ENCODE results near the gene FLACC1.
"Not testable (repeated sequence)": the region's sequence is repeated elsewhere in the genome, so short reads cannot be mapped to it uniquely, and the experiment has no call there.

The FLACC1 gene

DNA sequence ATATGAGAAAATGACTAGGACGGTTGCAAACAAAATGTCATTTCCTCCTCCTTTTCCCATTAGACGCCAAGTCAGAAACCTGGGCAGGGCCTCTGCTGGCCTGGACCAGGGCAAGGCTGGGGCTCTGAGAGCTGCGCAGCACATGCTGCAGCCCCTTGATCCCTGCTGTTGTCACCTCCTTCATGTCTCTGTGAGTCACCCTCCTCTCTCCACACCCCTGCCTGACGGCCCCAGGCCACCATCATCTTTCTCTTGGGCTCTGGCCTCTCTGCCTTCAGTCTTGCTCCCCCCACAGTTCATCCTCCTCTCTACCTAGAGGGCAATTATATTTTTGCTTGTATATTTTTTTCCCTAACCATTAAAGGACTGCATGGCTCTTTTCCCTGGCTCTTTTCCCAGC lies 10.0 kb downstream of the FLACC1 start:
- DNase-seq = no peak

GRCh38 chr2:201345625-201346213 lies 11.4 kb downstream of the FLACC1 start:
- DNase-seq = no peak

- DNase-seq = no peak
Observed at GRCh38 chr2:201344663-201345366, 12.3 kb downstream of the FLACC1 start.

DNA sequence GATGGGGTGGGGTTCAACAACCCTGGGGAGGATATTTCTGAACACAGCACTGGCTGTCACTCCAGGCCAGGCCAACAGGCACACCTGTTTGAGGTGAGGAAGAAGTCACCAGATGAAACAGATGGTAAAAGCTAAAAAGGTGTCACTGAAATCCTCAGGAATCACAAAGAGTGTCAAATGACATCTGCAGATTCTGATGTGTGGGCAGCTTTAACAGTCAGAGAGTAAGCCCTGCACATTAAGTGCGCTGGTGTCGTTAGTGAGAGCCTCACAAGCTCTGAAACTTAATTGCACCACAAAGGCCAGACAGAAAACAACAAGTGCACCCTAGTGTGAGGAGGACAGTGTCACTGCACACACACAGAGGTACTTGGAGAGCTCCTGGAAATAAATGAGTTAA lies 13.6 kb downstream of the FLACC1 start:
- peak; percentile 89 for DNase-seq

GRCh38 chr2:201342923-201343322 lies 14.2 kb downstream of the FLACC1 start:
- no peak for DNase-seq

- DNase-seq = no peak
Observed at GRCh38 chr2:201329409-201329808, 27.7 kb downstream of the FLACC1 start.

DNA sequence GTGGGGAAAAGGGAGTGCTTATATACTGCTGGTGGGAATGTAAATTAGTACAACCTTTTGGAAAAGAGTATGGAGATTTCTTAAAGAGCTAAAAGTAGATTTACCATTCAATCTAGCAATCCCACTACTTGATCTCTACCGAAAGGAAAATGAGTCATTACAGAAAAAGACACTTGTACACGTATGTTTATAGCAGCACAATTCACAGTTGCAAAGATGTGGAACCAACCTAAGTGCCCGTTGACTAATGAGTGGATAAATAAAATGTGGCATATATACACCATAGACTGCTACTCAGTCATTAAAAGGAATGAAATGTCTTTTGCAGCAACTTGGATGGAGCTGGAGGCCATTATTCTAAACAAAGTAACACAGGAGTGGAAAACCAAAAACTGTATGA lies 29.5 kb downstream of the FLACC1 start:
- no peak for DNase-seq

DNA sequence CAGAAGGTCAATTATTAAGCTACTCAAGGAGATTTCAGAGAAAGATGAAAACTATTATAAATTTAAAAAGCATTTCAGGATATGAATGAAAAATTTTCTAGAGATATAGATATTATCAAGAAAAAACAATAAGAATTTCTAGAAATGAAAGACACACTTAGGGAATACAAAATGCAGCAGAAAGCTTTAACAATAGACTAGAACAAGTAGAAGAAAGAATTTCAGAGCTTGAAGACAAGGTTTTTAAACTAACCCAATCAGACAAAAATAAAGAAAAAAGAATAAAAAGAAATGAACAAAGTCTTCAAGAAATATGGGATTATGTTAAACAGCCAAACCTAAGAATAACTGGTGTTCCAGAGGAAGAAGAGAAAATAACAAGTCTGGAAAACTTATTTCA lies 34.4 kb downstream of the FLACC1 start:
- DNase-seq = no peak

GRCh38 chr2:201320701-201321100 lies 36.4 kb downstream of the FLACC1 start:
- peak; percentile 36 for DNase-seq

GRCh38 chr2:201320257-201320656 lies 36.9 kb downstream of the FLACC1 start:
- DNase-seq = no peak

- no peak for DNase-seq
Observed at GRCh38 chr2:201319511-201319910, 37.6 kb downstream of the FLACC1 start.

DNA sequence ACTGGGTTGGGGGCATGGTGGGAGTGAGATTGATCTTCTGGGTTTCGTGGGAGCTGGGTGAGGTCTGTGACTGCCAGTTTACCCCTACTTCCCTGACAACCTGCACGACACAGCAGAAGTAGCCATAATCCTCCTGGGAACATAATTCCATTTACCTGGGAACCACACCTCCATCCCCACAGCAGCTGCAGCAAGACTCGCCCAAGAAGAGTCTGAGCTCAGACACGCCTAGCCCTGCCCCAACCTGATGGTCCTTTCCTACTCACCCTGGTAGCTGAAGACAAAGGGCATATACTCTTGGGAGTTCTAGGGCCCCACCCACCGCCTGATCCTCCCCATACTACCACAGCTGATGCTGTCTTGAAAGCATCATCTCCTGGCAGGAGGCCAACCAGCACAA lies 43.8 kb downstream of the FLACC1 start:
- peak; percentile 92 for DNase-seq

DNA sequence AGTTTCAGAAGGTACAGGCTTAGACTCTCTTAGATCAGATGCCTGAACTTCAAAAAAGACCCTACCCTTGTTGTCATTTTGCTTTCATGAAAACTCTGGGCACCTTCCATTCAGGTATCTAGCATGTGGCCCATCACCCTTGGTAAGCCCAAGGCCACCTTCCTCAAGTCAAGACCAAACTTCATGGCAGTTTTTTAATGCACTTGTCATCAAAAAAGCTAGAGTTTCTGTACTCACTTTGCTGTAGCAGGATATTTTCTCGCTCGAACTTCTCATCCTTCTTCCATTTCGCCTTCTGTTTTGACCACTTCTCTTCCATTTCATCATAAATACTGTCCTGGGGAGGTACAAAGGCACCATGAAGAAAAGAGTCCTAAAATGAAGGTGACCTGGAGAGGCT lies 48.2 kb downstream of the FLACC1 start:
- DNase-seq = no peak

DNA sequence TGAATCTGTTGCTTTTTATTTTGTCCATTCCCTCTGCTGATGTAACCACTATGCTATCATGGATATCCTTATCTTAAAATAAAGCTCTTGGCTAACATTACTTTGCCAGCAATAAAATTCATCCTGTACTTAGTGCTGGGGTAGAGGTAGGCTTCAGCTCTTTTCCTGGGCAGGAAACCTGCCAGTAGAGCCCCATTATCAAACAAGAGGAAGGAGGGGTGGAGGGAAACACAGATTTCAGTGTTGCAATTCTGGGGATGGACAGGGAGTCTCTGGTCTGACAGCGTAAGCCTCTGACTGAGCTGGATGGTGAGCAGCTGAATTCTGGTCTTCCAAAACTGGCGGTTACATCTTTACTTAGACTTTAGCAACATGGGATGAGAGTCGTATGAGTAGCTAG lies 49.3 kb downstream of the FLACC1 start:
- DNase-seq = no peak

DNA sequence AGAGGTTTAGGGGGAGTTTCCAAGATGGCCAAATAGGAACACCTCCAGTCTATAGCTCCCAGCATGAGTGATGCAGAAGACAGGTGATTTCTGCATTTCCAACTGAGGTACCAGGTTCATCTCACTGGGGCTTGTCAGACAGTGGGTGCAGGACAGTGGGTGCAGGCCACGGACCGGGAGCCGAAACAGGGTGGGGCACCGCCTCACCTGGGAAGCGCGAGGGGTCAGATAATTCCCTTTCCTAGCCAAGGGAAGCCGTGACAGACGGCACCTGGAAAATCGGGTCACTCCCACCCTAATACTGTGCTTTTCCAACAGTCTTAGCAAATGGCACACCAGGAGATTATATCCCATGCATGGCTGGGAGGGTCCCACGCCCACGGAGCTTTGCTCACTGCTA lies 57.2 kb downstream of the FLACC1 start:
- DNase-seq = not testable (repeated sequence)

- DNase-seq = no peak
Observed at GRCh38 chr2:201298462-201299052, 58.6 kb downstream of the FLACC1 start.

DNA sequence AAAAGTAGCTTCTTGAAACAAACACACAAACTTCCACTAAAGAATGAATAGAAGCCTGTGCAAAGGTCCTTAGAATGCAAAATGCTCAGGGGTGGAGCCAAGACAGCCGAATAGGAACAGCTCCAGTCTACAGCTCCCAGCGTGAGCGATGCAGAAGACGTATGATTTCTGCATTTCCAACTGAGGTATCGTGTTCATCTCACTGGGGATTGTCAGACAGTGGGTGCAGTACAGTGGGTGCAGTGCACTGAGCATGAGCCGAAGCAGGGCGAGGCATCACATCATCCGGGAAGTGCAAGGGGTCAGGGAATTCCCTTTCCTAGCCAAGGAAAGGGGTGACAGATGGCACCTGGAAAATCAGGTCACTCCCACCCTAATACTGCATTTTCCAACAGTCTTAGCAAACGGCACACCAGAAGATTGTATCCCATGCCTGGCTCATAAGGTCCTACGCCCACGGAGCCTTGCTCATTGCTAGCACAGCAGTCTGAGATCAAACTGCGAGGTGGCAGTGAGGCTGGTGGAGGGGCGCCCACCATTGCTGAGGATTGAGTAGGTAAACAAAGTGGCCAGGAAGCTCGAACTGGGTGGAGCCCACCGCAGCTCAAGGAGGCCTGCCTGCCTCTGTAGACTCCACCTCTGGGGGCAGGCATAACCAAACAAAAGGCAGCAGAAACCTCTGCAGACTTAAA lies 66.5 kb downstream of the FLACC1 start:
- not testable (repeated sequence) for DNase-seq

DNA sequence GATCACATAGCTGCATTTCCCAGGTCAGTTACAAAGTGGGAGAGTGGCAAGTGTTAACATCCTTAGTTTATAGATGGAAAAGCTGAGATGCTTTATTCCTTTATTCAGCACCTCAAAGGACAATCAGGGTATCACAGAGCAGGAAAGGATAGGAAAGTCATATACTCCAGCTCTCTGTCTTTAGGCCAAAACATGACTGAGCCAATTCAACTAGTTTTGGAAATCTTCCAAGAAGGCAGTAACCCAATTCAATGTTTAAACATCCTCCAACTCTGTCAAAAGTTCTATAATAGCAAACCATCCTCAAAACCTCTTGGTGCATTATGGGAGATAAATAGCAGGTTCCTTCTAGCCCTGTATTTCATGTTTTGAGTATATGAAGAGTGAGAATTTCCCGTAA lies 71.6 kb downstream of the FLACC1 start:
- DNase-seq = no peak

- no peak for DNase-seq
Observed at GRCh38 chr2:201280191-201281040, 76.7 kb downstream of the FLACC1 start.

DNA sequence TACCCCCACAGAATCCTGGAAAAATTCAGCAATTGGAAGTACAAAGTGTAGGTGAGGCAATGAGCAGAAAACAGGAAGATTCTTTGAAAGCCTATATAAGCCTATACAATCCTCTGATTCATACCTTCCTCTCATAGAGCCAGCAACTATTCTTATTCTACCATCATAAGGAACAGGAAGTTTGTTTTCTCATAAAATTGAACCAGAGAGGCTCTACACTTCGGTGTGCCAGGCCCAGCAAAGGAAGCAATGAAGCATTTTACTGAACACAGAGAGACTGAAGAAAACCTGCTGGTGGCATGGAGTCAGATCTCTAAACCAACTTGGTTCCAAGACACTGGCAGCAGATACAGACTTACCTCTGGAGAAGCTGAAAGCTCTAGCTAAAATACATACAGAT lies 78.1 kb downstream of the FLACC1 start:
- no peak for DNase-seq

- no peak for DNase-seq
Observed at GRCh38 chr2:201276511-201276910, 80.6 kb downstream of the FLACC1 start.

DNA sequence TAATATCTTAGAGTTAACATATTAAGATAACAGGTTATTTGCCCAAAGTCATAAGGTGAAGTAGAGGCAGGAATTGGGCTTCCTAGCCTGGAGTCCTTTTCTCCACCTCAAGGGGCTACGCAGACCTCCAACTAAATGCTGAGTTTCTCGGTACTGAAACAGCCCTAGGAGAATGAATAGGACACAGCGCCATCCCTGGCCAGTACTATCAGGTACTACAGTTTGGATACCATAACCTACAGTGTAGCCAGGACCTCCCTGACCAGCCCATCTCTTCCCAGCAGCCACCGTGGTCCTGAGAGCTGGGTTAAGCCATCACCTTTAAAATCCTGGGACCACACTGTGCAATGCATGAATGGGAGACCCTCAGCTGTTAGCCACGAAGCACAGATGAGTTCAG lies 81.2 kb downstream of the FLACC1 start:
- no peak for DNase-seq

DNA sequence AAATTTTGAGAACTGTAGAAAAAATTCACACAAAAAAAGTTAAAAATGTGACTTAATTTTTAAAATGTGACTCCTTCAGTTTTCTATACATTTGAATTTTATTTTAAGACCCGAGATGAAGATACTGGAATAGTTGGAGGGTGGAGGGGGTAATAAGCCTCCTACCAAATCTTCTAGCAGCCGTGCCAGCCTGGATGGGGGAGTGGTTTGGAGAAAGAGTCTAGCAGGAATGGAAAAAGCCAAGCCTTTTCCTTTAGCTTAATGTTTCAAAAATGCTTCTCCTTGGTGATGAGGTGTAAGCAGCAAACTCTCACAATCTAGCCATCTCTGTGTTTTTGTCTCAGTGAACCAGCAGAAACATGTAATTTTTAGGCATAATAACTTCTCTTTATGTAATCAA lies 82.1 kb downstream of the FLACC1 start:
- DNase-seq = no peak

Data from NCI-H2171 treated with DMSO at 0.1 percent for 48 hours (cell line).